ENCODE results near the gene AKT1.
"Not testable (repeated sequence)": the region's sequence is repeated elsewhere in the genome, so short reads cannot be mapped to it uniquely, and the experiment has no call there.

Gene AKT1

GRCh38 chr14:104818714-104819161, 23.2 kb upstream of the AKT1 start:
- no peak for DNase-seq (ENCODE audit: low read depth)

GRCh38 chr14:104817930-104818713, 22.6 kb upstream of the AKT1 start:
- no peak for DNase-seq (ENCODE audit: low read depth)

- DNase-seq (ENCODE audit: low read depth): no peak
Observed at GRCh38 chr14:104816616-104816884, 21.0 kb upstream of the AKT1 start.

- DNase-seq (ENCODE audit: low read depth): not testable (repeated sequence)
Observed at GRCh38 chr14:104814701-104815100, 19.2 kb upstream of the AKT1 start.

- no peak for DNase-seq (ENCODE audit: low read depth)
Observed at GRCh38 chr14:104813286-104813685, 17.7 kb upstream of the AKT1 start.

- no peak for DNase-seq (ENCODE audit: low read depth)
Observed at GRCh38 chr14:104810316-104810715, 14.8 kb upstream of the AKT1 start.

- no peak for DNase-seq (ENCODE audit: low read depth)
Observed at GRCh38 chr14:104808456-104808855, 12.9 kb upstream of the AKT1 start.

- DNase-seq (ENCODE audit: low read depth): no peak
Observed at GRCh38 chr14:104806625-104807465, 11.3 kb upstream of the AKT1 start.

GRCh38 chr14:104805941-104806624, 10.5 kb upstream of the AKT1 start:
- no peak for DNase-seq (ENCODE audit: low read depth)

- no peak for DNase-seq (ENCODE audit: low read depth)
Observed at GRCh38 chr14:104805326-104805678, 9.8 kb upstream of the AKT1 start.

GRCh38 chr14:104804481-104805325, 9.2 kb upstream of the AKT1 start:
- no peak for DNase-seq (ENCODE audit: low read depth)

- DNase-seq (ENCODE audit: low read depth): no peak
Observed at GRCh38 chr14:104803912-104804410, 8.4 kb upstream of the AKT1 start.

GRCh38 chr14:104803280-104803911, 7.8 kb upstream of the AKT1 start:
- no peak for DNase-seq (ENCODE audit: low read depth)

GRCh38 chr14:104802394-104803184, 7.0 kb upstream of the AKT1 start:
- DNase-seq (ENCODE audit: low read depth): no peak

GRCh38 chr14:104801520-104802393, 6.2 kb upstream of the AKT1 start:
- DNase-seq (ENCODE audit: low read depth): no peak

- DNase-seq (ENCODE audit: low read depth): peak; percentile 59
Observed at GRCh38 chr14:104800771-104801519, 5.4 kb upstream of the AKT1 start, which contains the start of gene ZBTB42. TSS of gene ZBTB42 (plus strand) at chr14:104801101. CDS start at chr14:104801198, 97 bp downstream.

- DNase-seq (ENCODE audit: low read depth): peak; percentile 83
Observed at GRCh38 chr14:104800015-104800770, 4.6 kb upstream of the AKT1 start.
